GM12892 (cell line): ENCODE results near the gene GSG1L.
"Not testable (repeated sequence)": the region's sequence is repeated elsewhere in the genome, so short reads cannot be mapped to it uniquely, and the experiment has no call there.

Experiments used
- DNase-seq: peaks from one replicate; pipeline ENCODE4 v3.0.0; 2011; ENCODE audit not compliant: insufficient read length
- FAIRE-seq: peaks from 2 replicates; lab custom pipeline; 2011; peaks lifted over from hg19 to GRCh38; lab: Jason Lieb, UNC
- POLR2A ChIP-seq: IDR thresholded peaks from 2 replicates; pipeline ENCODE4 v1.6.1; 2011; ENCODE audit warnings: low read depth, low read length, control low read depth
- POLR2AphosphoS5 ChIP-seq: IDR thresholded peaks from 2 replicates; pipeline ENCODE4 v1.6.1; 2011; ENCODE audit warnings: low read depth, low read length, control low read depth
- TAF1 ChIP-seq: IDR thresholded peaks from 2 replicates; pipeline ENCODE4 v1.6.1; 2011; ENCODE audit warnings: low read depth, mild to moderate bottlenecking, control low read depth, low read length, borderline replicate concordance

Gene GSG1L

GRCh38 chr16:27963471-27963965 is 100.0 kb downstream of the GSG1L start:
- FAIRE-seq (no peak), DNase-seq (no peak)
- no peak for TF ChIP-seq POLR2AphosphoS5
- no peak for TF ChIP-seq TAF1
- TF ChIP-seq POLR2A: no peak

- no peak for DNase-seq
- TF ChIP-seq POLR2AphosphoS5 (no peak), POLR2A (no peak), TAF1 (no peak)
- FAIRE-seq: no peak
Observed at GRCh38 chr16:27962197-27962596, 101.3 kb downstream of the GSG1L start.

GRCh38 chr16:27961296-27961620 is 102.3 kb downstream of the GSG1L start:
- no peak for TF ChIP-seq TAF1
- no peak for FAIRE-seq

GRCh38 chr16:27960619-27961295 is 102.8 kb downstream of the GSG1L start:
- no peak for DNase-seq
- TF ChIP-seq POLR2A (no peak), TAF1 (no peak)
- no peak for FAIRE-seq

More at GRCh38 chr16:27961296-27961620, 102.3 kb downstream of the GSG1L start:
- no peak for DNase-seq

GRCh38 chr16:27959914-27960313 is 103.6 kb downstream of the GSG1L start:
- DNase-seq (no peak), FAIRE-seq (no peak)
- TF ChIP-seq POLR2A (no peak), TAF1 (no peak), POLR2AphosphoS5 (no peak)

GRCh38 chr16:27954191-27954590 is 109.3 kb downstream of the GSG1L start:
- TF ChIP-seq POLR2AphosphoS5: no peak
- TF ChIP-seq TAF1: no peak
- no peak for TF ChIP-seq POLR2A
- FAIRE-seq: no peak
- DNase-seq: no peak

GRCh38 chr16:27952811-27953210 is 110.7 kb downstream of the GSG1L start:
- DNase-seq: no peak
- TF ChIP-seq POLR2AphosphoS5 (no peak), TAF1 (no peak), POLR2A (no peak)

GRCh38 chr16:27951489-27952120 is 111.9 kb downstream of the GSG1L start:
- FAIRE-seq (no peak), DNase-seq (no peak)
- TF ChIP-seq TAF1: no peak
- no peak for TF ChIP-seq POLR2A

More at GRCh38 chr16:27952811-27953210, 110.7 kb downstream of the GSG1L start:
- FAIRE-seq: no peak

- TF ChIP-seq POLR2A: no peak
- TF ChIP-seq TAF1: no peak
- TF ChIP-seq POLR2AphosphoS5: no peak
- DNase-seq (no peak), FAIRE-seq (no peak)
Observed at GRCh38 chr16:27950206-27950887, 113.2 kb downstream of the GSG1L start.

- no peak for DNase-seq
- FAIRE-seq: no peak
Observed at GRCh38 chr16:27947696-27948095, 115.8 kb downstream of the GSG1L start.

GRCh38 chr16:27945233-27945973 is 118.1 kb downstream of the GSG1L start:
- no peak for DNase-seq
- TF ChIP-seq TAF1 (no peak), POLR2AphosphoS5 (no peak), POLR2A (no peak)
- no peak for FAIRE-seq

More at GRCh38 chr16:27947696-27948095, 115.8 kb downstream of the GSG1L start:
- TF ChIP-seq TAF1: no peak
- no peak for TF ChIP-seq POLR2A
- no peak for TF ChIP-seq POLR2AphosphoS5

GRCh38 chr16:27943766-27944165 is 119.7 kb downstream of the GSG1L start:
- no peak for TF ChIP-seq TAF1
- TF ChIP-seq POLR2AphosphoS5: no peak
- no peak for TF ChIP-seq POLR2A
- DNase-seq (no peak), FAIRE-seq (no peak)

GRCh38 chr16:27942071-27942470 is 121.4 kb downstream of the GSG1L start:
- not testable (repeated sequence) for DNase-seq, FAIRE-seq
